Fibroblast of villous mesenchyme (primary cell): Measurements from ENCODE around the gene CPNE5. TPM values are rescaled to one million over a fixed set of nuclear protein-coding genes. Genes with fewer than 3 reads are reported as not detected.

ENCODE experiments used
- DNase-seq: peaks from one replicate; pipeline ENCODE4 v3.0.0-alpha.2; 2010; ENCODE audit warnings: low read depth
- H3K4me3 ChIP-seq: 2 replicates; pipeline ENCODE4 v1.5.1; 2011; ENCODE audit warnings: low read depth, mild to moderate bottlenecking, low read length
- total RNA-seq: library from RNA; depleted of rRNA; stranded (reverse); fragments of >200 nt; gene quantifications from 2 replicates; pipeline ENCODE4 v1.2.3, GENCODE V29; 2012
- TF ChIP-seq, protein P1 (sequence below): IDR thresholded peaks from 2 replicates; pipeline ENCODE4 v1.5.1; 2012; ENCODE audit warnings: low read depth, mild to moderate bottlenecking, low read length; ENCODE audit not compliant: insufficient read depth

CPNE5 gene
- total RNA-seq, 1 donor = under 0.01 TPM

GRCh38 chr6:36807143-36807542 lies 32.1 kb downstream of the CPNE5 start:
- no peak overlapping the region for H3K4me3 ChIP-seq
- TF ChIP-seq, protein P1, sequence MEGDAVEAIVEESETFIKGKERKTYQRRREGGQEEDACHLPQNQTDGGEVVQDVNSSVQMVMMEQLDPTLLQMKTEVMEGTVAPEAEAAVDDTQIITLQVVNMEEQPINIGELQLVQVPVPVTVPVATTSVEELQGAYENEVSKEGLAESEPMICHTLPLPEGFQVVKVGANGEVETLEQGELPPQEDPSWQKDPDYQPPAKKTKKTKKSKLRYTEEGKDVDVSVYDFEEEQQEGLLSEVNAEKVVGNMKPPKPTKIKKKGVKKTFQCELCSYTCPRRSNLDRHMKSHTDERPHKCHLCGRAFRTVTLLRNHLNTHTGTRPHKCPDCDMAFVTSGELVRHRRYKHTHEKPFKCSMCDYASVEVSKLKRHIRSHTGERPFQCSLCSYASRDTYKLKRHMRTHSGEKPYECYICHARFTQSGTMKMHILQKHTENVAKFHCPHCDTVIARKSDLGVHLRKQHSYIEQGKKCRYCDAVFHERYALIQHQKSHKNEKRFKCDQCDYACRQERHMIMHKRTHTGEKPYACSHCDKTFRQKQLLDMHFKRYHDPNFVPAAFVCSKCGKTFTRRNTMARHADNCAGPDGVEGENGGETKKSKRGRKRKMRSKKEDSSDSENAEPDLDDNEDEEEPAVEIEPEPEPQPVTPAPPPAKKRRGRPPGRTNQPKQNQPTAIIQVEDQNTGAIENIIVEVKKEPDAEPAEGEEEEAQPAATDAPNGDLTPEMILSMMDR = no peak

GRCh38 chr6:36805917-36806316 lies 33.3 kb downstream of the CPNE5 start:
- H3K4me3 ChIP-seq = no peak overlapping the region
- TF ChIP-seq, protein P1 = no peak
- no peak for DNase-seq

More at GRCh38 chr6:36807143-36807542, 32.1 kb downstream of the CPNE5 start:
- DNase-seq = no peak

DNA sequence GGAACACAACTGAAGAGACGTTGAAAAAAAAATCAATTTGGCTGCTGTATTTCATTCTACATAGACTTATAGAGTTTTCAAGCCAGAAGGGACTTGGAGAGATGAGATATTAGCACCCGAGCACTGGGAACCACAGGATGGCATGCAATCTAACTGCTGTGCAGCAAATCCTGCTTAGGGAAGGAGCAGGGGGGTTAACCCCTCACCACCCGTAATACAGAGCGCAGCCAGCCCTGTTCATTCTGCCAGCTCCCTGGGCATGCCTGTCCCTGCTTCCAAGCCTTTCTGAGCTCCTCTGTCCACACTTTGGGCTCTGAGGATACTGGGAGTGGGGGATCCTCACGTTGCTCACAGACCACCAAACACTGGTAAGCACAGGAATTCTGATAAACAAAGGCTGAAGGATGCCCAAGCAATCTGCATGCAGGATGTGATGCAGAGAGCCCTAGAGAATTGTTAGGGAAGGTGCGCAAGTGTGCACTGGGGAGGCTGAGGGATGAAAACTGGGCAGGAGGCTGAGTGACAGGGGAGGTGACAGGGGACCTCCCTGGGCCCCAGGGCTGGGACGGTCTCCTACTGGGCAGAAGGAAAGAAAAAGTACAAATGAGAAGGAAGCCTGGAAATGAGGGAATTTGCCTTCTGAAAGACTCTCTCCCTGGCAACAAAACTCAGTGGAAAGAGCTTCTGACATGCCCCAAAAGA lies 34.0 kb downstream of the CPNE5 start:
- H3K4me3 ChIP-seq = no peak overlapping the region
- TF ChIP-seq, protein P1 = no peak
- DNase-seq = no peak

GRCh38 chr6:36804563-36804962 lies 34.7 kb downstream of the CPNE5 start:
- TF ChIP-seq, protein P1 = no peak
- no peak for DNase-seq
- H3K4me3 ChIP-seq = no peak overlapping the region

GRCh38 chr6:36803908-36804307 lies 35.3 kb downstream of the CPNE5 start:
- TF ChIP-seq, protein P1 = no peak
- no peak overlapping the region for H3K4me3 ChIP-seq
- no peak for DNase-seq

DNA sequence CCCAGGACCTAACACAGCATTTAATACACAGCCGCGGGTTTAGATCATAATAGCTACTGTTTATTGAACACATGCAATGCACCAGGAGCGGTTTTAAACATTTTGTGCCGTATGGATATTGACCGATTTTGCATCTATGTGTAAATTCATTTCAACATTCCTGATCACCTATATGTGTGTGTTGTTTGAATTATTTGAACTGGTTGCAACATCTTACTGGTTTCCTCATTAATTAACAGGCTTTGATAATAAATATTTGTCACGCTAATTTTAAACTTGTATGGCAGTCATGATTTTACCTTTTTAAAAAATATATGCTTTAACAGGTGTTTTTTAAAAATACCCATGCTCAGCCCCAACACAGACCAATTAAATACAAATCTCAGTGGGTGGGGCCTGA lies 35.8 kb downstream of the CPNE5 start:
- TF ChIP-seq, protein P1 = no peak
- no peak overlapping the region for H3K4me3 ChIP-seq
- DNase-seq = no peak
